HG03159 (cell line): ENCODE results near the gene FXYD3.
A peak's percentile ranks its signal among the peaks of the same experiment; 100 is the strongest.
"Not testable (repeated sequence)": the region's sequence is repeated elsewhere in the genome, so short reads cannot be mapped to it uniquely, and the experiment has no call there.

Source experiments
- ATAC-seq: cut with Tn5 transposase; IDR thresholded peaks from one replicate; pipeline ENCODE4 v1.9.1; 2021; ENCODE audit warnings: mild to moderate bottlenecking, moderate library complexity; ENCODE audit not compliant: unreplicated experiment

FXYD3 gene

DNA sequence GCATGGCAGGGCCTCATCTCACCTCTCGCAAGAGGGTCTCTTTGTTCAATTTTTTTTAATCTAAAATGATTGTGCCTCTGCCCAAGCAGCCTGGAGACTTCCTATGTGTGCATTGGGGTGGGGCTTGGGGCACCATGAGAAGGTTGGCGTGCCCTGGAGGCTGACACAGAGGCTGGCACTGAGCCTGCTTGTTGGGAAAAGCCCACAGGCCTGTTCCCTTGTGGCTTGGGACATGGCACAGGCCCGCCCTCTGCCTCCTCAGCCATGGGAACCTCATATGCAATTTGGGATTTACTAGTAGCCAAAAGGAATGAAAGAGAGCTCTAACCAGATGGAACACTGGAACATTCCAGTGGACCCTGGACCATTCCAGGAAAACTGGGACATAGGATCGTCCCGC is 8.0 kb downstream of the FXYD3 start:
- no peak for ATAC-seq

DNA sequence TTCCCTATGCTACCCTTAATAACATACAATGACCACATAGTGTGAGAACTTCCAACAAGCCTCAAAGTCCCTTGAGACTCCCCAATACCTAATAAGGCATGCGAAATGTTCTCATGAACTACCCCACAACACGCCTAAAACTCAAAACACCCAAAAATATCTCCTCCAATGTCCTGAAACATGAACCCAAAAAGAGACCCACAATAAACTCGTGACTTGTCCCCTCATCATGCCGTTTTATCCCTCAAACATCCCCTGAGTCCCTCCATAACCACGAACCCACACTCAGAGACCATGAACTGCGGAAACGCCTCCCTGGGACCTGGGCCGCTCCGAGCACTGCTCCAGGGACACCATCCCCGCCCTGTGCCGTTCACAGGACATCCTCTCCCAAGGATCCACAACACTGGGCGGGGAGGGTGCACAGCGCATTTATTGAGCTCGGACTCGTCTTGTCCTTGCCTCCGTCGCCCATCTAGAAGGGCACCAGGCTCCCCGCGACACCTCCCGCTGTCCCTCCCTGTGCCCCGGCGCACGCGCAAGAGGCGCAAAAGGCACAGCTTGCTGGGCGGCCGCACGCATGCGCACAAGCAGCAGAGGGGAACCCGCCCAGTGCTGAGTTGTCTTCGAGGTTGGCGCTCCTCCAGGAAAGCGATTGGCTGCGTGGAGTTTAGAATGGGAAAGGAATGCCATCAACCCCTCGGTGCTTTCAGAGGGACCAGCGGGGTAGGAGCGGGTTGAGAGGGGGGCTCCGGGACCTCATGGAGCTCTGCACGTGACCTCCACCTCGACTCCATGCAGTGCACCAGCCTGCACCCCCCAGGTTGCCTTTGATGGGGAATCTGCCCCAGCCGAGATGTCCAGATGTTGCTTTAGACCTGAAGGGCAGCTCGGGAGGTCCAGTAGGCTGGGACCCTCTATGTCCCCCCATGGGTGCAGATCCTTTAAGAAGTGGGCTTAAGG is 8.8 kb downstream of the FXYD3 start:
- ATAC-seq = peak; percentile 75

DNA sequence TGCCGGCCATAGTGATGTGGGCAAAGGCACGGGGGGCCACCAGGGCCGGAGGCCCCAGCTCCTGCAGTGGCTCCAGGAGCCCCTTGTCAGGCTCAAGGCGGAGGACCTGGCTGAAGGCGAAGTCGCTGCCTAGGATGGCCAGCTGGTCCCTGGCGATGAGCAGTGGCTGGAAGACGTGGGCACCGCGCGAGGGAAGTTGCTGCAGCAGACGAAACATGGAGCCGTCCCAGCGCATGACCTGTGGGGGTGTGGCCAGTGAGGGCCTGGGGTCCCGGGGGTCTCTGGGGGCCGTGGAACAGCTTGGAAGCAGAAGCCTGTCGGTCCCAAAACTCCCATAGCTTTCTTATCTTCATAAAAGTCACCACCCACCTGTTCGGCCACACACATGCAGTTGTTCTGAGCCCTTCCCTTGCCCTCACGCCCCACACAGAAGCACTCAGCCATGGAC is 9.7 kb downstream of the FXYD3 start:
- ATAC-seq = no peak

DNA sequence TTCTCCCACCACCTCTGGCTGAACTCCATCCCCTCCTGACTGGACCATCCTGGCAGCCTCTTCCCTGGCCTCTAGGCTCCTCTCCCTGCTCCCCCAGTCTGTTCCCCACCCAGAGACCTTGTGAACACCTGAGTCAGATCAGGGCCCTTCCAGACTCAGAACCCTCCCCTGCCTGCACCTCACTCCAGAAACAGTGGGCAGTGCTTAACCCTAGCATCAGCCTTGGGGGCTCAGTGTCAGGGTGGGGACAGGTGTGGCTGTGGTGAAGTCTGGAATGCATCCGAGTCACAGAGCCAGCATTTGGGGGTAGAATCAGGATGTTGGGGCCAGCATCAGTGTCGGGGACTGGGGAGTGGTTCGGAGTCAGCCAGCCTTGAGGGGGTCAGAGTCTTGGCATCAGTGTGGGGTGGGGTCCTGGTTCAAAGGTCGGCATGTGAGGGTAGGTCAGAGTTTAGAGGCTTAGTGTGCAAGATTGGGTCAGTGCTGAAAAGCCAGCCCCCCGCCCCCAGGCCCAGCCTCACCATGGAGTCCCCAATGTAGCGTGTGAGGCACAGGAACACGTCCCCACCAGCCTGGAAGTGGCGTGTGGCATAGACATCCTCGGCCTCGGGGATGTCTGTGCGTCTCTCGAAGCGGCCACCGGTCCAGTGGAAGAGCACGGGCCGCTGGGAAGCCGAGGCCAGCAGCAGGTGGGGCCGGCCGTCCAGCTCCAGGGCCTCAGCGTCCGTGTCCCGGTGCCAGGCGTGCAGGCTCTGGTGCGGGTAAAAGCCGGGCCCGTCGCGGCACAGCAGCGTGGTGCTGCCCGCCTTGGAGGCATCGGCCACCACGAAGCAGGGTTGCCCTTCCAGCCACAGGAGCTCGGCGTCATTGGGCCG is 10.4 kb downstream of the FXYD3 start:
- no peak for ATAC-seq

DNA sequence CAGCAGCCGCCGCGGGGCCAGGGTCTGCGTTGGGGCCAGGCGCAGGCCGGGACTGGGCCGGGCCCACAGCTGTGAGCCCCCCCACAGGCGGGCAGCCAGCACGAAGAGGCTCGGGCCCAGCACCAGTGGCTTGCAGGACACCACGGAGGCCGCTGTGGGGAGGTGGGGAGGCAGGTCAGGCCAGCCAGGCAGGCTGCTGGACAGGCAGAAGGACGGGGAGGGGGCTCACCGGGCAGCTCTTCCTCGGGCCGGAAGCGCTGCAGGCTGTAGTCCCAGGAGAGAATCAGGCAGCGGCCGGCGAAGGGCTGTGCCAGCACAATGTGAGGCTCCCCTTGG is 11.0 kb downstream of the FXYD3 start:
- ATAC-seq = no peak

DNA sequence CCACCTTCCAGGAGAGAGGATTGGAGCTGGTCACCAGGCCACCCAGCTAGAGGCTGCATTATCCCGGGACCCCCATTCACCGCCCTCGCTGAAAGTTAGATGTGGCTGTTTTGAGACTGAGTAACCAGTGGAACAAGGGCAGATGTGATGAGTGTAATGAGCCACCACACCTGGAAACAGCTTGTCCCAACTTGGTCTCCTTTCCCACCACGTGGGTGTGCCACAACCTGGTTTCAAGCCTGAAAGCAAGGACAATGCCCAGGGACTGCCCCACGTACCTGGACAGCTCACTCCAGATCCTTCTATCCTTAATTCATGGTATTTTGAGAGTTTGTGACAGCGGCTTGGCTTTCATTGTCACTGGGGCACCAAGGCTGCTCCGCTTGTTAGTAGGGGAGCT is 12.2 kb downstream of the FXYD3 start:
- no peak for ATAC-seq

DNA sequence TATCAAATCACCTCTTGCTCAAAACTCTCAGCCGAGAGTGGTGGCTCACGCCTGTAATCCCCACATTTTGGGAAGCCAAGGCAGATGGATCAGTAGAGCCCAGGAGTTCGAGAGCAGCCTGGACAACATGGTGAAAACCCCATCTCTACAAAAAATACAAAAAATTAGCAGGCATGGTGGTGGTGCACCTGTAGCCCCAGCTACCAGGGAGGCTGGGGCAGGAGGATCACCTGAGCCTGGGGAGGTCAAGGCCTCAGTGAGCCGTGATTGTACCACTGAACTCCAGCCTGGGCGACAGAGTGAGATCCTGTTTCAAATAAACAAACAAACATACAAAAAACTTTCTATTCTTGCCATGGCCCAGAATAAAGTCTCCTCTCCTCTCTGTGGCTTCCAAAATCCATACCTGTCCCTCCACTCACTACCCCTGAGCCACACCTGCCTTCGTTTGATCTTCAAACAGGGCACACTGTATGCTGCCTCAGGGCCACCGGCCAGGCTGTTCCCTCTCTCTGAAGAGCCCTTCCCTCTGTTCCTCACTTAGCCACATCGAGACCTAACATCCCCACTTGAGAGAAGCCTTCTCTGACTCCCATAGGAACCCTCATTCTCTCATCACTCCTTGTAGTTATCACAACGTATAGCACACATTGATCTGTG is 12.9 kb downstream of the FXYD3 start:
- no peak for ATAC-seq

DNA sequence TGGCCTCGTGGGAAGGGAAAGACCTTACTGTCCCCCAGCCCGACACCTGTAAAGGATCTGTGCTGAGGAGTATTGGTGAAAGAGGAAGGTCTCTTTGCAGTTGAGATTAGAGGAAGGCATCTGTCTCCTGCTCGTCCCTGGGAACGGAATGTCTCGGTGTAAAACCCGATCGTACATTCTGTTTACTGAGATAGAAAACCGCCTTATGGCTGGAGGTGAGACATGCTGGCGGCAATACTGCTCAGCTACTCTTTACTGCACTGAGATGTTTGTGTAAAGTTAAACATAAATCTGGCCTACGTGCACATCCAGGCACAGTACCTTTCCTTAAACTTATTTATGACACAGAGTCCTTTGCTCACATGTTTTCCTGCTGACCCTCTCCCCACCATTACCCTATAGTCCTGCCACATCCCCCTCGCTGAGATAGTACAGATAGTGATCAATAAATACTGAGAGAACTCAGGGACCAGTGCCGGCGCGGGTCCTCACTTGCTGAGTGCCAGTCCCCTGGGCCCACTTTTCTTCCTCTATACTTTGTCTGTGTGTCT is 14.2 kb downstream of the FXYD3 start:
- ATAC-seq = not testable (repeated sequence)

DNA sequence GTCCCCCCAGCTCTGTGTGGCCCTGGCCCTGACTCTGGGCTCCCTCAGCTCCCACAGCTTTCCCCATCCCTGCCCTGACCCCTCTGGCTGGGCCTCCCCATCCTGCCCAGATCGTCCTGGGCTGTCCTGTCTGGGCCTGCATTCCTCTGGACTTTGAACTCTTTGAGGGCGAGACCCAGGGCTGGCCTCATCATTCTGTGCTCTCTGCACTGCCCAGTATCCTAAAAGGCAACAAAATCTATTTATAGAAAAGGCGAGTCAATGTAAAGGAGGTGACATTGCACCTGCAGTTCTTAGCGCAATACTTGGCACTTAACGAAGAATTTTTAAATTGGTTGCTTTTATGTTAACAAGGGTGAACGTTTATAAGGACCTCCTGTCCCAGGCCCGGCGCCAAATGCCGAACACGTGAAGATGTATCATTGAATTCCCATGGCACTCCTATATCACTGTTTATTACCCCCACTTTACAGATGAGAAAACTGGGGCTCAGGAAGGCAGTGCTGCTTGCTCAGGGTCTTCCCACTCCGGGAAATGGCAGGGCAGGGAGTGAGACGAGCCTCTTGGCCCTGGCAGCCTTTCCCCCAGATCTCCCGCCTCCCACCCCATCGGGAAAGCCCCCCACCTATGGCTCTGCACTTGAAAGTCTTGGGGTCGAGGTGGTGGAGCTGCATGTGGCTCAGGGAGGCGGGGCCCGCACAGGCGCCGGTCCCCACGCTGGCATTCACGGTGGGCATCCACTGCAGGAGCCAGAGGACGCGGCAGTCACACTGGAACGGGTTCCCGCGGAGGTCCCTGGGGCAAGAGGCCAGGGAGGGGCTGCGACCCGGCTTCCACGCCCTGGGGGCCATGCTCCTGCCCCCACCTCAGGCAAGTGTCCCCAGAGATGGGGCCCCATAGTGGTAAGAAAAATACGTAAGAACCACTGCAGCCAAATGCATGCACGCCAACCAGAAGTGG is 15.4 kb downstream of the FXYD3 start:
- no peak for ATAC-seq

DNA sequence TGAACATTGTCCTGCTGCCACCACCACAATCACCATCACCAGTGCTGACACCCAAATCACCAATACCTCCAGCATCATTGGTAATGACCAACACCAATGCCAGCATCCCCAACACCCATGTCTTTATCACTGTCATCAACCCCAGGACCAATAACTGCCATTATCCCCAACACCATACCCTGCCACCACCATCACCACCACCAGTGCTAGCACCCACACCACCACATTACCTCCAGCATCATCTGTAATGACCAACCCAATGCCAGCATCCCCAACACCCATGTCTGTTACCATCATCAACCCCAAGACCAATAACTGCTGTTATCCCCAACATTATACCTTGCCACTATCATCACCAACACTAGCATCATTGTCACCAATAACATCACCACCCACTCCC is 16.6 kb downstream of the FXYD3 start:
- ATAC-seq = no peak

DNA sequence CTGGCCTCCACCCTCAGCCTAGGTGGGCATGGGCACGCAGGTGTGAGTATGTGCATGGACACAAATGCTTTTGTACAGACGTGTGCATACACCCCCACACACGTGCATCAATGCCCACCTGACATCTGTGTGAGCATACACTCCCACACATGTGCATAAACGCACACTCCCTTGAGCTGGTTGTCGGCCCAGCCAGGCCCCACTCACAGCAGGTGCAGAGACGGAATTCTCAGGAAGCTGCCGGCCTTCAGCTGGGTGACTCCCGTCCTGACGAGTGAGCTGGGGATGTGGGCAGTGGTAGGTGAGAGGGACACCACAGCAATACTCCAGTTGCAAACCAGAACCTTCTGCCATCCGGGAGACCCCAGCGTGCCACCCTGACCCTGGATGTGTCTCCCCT is 18.2 kb downstream of the FXYD3 start:
- no peak for ATAC-seq

DNA sequence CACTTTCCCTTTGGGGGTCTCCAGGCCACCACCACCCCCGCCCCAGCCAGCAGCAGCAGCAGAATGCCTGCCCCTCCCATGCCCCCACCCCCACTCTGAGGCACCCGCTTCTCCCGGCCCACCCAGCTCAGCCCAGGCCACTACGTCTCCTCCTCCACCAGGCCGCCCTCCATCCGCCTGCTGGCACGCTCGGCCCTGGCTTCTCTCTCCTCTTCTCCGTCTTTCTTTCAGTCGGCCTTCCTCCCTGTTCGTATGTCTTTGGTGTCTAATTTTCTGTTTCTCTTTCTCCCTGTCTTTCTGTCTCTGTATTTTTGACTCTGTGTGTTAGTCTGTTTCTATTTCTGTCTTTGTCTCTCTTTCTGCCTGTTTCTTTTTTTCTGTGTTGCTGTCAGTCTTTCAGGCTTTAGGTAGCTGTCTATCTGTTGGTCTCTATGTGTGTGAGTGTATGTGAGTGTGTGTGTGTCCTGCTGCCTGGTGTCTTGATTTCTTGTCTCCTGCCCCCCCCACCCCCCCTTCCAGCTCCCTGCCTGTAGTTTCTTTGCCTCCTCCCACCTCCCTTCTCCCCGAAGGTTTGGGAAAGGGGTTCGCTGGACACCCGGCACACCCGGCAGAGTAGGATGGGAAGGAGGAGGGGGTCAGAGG is 19.1 kb downstream of the FXYD3 start, which contains the start of gene LGI4:
TSS of gene LGI4 (minus strand) at position 459 of the 642 bp plus-strand sequence. CDS start at position 80, 379 bp downstream.
- ATAC-seq = no peak

DNA sequence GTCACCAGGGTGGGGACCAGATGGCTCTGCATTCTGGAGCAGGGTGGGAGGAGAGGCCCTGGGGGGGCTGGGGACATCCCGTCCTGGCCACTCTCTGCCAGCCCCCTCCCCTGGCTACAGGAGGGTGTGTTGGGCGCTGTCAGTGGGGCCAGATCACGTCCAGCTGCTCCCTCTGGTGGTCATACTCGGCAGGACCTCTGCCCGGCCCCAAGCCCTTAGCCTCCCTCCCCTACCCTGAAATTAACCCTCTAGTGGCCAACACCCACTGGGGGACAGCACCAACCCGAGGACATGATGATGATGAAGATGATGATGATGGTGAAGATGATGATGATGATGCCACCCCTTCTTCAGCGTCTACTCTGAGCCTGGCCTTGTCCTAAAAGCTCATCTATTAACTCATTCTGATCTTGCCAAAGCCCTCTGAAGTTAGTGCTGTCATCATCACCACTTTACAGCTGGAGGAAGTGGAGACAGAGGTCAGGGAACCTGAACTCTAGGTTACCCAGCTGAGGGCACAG is 19.8 kb downstream of the FXYD3 start:
- no peak for ATAC-seq

DNA sequence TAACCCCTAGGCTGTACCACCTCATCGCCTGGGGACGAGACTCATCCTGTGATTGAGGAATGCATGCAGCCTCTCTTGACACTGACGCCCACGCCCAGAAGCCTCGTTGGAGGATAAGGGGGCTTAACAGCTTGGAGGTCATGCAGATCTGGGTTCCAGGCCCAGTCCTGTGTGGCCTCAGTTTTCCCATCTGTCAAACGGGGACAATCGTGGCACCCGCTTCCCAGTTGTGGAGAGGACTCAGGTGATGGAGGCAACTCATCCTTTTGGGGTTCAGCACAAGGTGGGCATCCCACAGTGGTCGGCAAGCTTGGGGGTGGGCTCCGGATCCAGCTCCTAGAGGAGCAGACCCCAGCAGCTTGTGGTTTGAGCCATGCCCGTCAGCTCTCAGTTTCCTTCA is 20.6 kb downstream of the FXYD3 start:
- no peak for ATAC-seq

DNA sequence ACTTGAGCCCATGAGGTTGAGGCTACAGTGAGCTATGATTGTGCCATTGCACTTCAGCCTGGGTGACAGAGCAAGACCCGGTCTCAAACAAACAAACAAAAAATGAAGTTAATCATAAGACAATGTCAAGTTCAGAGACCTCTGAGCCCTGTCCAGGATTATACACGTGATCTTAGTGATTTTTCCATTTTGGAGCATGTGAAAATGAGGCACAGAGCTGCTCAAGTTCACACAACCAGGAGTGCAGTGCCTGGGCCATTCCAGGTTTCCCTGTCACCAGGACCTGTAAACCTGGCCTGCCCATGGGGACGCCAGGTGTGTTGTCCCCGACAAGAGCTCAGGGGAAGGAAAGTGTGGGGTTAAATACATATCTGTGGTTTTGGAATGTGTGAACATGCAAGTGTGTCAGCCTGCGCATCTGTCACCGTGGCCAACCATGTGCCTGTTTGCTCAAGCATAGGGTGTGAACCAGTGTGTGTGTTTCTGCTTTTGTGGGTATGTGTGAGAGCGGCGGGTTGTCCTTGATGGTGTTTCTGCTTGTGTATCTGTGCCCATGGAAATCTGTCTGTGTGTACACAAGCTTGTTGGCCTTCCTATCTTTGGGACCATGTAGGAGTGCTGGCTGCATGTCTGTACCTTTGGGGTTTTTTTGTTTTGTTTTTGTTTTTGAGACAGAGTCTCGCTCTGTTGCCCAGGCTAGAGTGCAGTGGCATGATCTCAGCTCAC is 21.5 kb downstream of the FXYD3 start:
- ATAC-seq = no peak

DNA sequence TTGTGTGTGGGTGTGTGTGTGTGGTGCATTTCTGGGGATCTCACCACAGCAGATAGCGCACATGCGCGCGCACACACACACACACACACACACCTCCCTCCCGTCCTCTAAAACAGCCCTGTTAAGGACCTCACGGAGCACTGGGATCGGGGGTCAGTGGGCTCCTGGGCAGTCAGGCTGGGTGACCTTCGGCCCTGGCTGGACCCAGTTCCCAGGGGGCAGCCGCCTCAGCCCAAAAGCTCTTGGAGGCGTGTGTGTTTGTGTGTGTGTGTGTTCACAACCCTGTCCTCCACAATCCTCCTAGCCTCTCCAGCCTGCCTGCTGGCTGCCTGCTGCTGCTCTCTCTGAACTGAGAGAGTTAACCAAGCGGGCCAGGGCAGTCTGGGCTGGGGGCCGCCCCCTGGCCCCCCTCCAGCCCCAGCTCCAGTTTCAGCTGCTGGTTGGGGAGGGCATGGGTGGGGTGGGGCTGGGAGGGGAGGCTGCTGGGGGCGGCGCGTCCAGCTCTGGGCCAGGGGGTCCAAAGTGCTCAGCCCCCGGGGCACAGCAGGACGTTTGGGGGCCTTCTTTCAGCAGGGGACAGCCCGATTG is 22.8 kb downstream of the FXYD3 start, which contains the start of gene FXYD1:
TSS of gene FXYD1 (plus strand) at position 520 of the 588 bp plus-strand sequence. CDS start 1,256 bp downstream, outside the sequence.
- ATAC-seq = no peak

DNA sequence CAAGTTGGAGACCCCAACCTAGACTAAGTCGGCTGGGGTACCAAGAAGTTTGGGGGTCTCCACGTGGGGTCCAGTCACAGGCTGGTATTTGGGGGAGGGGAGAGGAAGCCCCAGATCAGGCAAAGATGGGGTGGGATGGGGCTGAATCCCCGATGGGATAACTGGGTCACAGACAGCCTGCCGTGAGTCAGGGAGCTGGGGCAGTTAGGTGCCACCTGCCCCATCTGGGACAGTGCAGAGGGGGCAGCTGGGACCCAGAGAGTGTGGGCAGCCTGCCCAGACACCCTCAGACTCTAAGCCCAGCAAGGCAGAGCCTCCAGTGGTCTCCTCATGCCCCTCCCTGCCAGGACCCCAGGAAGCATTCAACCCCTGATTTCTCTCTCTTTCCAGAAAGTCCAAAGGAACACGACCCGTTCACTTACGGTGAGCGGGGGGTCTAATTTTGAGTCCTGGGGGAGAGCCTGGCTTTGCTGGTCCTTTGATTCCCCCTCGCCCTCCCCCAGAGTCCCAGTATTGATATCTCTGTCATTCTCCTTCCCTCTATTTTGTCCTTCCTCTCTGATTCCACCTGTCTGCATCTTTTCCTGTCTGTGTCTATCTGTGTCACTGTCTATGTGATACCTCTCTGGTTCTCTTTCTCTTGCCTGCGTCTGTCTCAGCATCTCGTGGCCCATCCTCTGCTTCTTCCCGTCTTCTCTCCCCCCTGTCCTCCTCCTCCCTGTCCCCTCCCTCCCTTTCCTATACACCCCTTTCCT is 24.8 kb downstream of the FXYD3 start:
- ATAC-seq = no peak
